HCT116 (cell line): ENCODE measurements around the gene HPGDS. TPM values are rescaled to one million over a fixed set of nuclear protein-coding genes. Genes with fewer than 3 reads are reported as not detected.

Source experiments
- ATAC-seq: fragments of 200-7000 bp; cut with Tn5 transposase; 2 replicates; pipeline ENCODE4 v1.9.1; 2020; ENCODE audit warnings: mild to moderate bottlenecking, moderate library complexity
- BruUV-seq: library from RNA; stranded (reverse); fragments of 400-500 nt; replicated peaks from 2 replicates; lab custom pipeline; 2021; lab: Mats Ljungman, UMichigan
- CTCF ChIA-PET: fragments of 300-600 bp; sonication (Branson Sonifier 250); formaldehyde crosslinking; loops from one replicate; lab custom pipeline; 2021; ENCODE audit warnings: antibody characterized with exemption; lab: Charles Lee
- POLR2A ChIA-PET: fragments of 300-600, 350-600 bp; sonication (Branson Sonifier 250); formaldehyde crosslinking; loops from one replicate; lab custom pipeline; 2021; ENCODE audit warnings: antibody characterized with exemption; lab: Charles Lee
- RAD21 ChIA-PET, 2 experiments: fragments of 300-600 bp; sonication (Branson Sonifier 250); formaldehyde crosslinking; loops; one replicate each; lab custom pipeline; 2023; ENCODE audit warnings: low total read pairs in 2 of 2; ENCODE audit not compliant: uncharacterized antibody in 2 of 2, unreplicated experiment in 2 of 2, low non-redundant PET in 1 of 2; lab: Charles Lee
- DNase-seq: peaks from one replicate; pipeline ENCODE4 v3.0.0-alpha.2; 2010; ENCODE audit warnings: low read depth, low spot score
- H2AFZ ChIP-seq: fragments of 200-600 bp; shearing (Covaris generic), sonication (generic); 2 replicates; pipeline ENCODE4 v1.6.1; 2017; ENCODE audit warnings: low read depth, mixed run types, mixed read lengths, antibody characterized with exemption, low read length; ENCODE audit not compliant: poor library complexity, severe bottlenecking
- H3K27ac ChIP-seq: 2 replicates; pipeline ENCODE4 v1.5.1; 2012; ENCODE audit warnings: low read depth, low read length
- H3K27me3 ChIP-seq: fragments of 200-600 bp; sonication (generic); 2 replicates; pipeline ENCODE4 v1.6.1; 2016; ENCODE audit warnings: mixed run types, low read length, mixed read lengths; ENCODE audit not compliant: insufficient read depth
- H3K36me3 ChIP-seq, 2 experiments: fragments of 200-500 bp in 1 of 2; fragments of 200-600 bp in 1 of 2; sonication (Bioruptor generic) in 1 of 2; sonication (generic) in 1 of 2; 2 replicates each; pipeline versions ENCODE4 v1.5.1 to v1.6.1; 2014 to 2016; ENCODE audit warnings: low read length in 2 of 2, inconsistent platforms in 1 of 2, mixed read lengths in 1 of 2, mixed run types in 1 of 2; ENCODE audit not compliant: insufficient read depth in 2 of 2, control insufficient read depth in 1 of 2
- H3K4me1 ChIP-seq, 2 experiments: fragments of 200-600 bp in 1 of 2; sonication (generic) in 1 of 2; 2 replicates each; pipeline versions ENCODE4 v1.5.1 to v1.6.1; 2012 to 2017; ENCODE audit warnings: low read length in 2 of 2, inconsistent platforms in 1 of 2, mild to moderate bottlenecking in 1 of 2, mixed read lengths in 1 of 2, mixed run types in 1 of 2, moderate library complexity in 1 of 2; ENCODE audit not compliant: insufficient read depth in 2 of 2, control insufficient read depth in 1 of 2
- H3K4me2 ChIP-seq: fragments of 200-600 bp; sonication (generic); 2 replicates; pipeline ENCODE4 v1.6.1; 2017; ENCODE audit warnings: mixed run types, low read length, mixed read lengths
- H3K4me3 ChIP-seq, 2 experiments: fragments of 200-600 bp in 1 of 2; sonication (generic) in 1 of 2; replicated peaks in 1 of 2; 2 replicates each; pipeline ENCODE4 v1.5.1; 2011 to 2016; ENCODE audit warnings: low read length in 2 of 2, control low read depth in 1 of 2, low read depth in 1 of 2, mild to moderate bottlenecking in 1 of 2, mixed read lengths in 1 of 2, mixed run types in 1 of 2
- H3K79me2 ChIP-seq: fragments of 200-600 bp; sonication (generic); 2 replicates; pipeline ENCODE4 v1.6.1; 2017; ENCODE audit warnings: mild to moderate bottlenecking, mixed run types, low read length, moderate library complexity, mixed read lengths; ENCODE audit not compliant: insufficient read depth
- H3K9ac ChIP-seq: fragments of 200-600 bp; sonication (generic); 2 replicates; pipeline ENCODE4 v1.6.1; 2016; ENCODE audit warnings: low read length, mixed read lengths
- H3K9me2 ChIP-seq: fragments of 200-600 bp; sonication (generic), shearing (Covaris generic); 2 replicates; pipeline ENCODE4 v1.6.1; 2017; ENCODE audit warnings: mixed run types, mild to moderate bottlenecking, moderate library complexity; ENCODE audit not compliant: insufficient read depth
- H3K9me3 ChIP-seq, 2 experiments: fragments of 200-500 bp in 1 of 2; fragments of 200-600 bp in 1 of 2; sonication (Bioruptor generic) in 1 of 2; sonication (generic) in 1 of 2; 2 replicates each; pipeline ENCODE4 v1.6.1; 2014 to 2017; ENCODE audit warnings: low read length in 2 of 2, mixed read lengths in 2 of 2, inconsistent platforms in 1 of 2, low read depth in 1 of 2, mild to moderate bottlenecking in 1 of 2, mixed run types in 1 of 2, moderate library complexity in 1 of 2; ENCODE audit not compliant: control insufficient read depth in 1 of 2, insufficient read depth in 1 of 2
- H4K20me1 ChIP-seq: fragments of 200-600 bp; sonication (generic), shearing (Covaris generic); 2 replicates; pipeline ENCODE4 v1.6.1; 2017; ENCODE audit warnings: mixed run types, mild to moderate bottlenecking, moderate library complexity; ENCODE audit not compliant: insufficient read depth
- CBX3 ChIP-seq: IDR thresholded peaks from 2 replicates; pipeline ENCODE4 v1.6.1; 2012; ENCODE audit warnings: low read depth
- CEBPB ChIP-seq: IDR thresholded peaks from 2 replicates; pipeline ENCODE4 v1.6.1; 2012; ENCODE audit warnings: low read depth
- ELF1 ChIP-seq: IDR thresholded peaks from 2 replicates; pipeline ENCODE4 v1.6.1; 2012; ENCODE audit warnings: low read depth, borderline replicate concordance
- EZH2 ChIP-seq: fragments of 200-600 bp; sonication (generic); IDR thresholded peaks from 2 replicates; pipeline ENCODE4 v1.6.1; 2017; ENCODE audit warnings: antibody characterized with exemption, mixed run types
- JUND ChIP-seq: IDR thresholded peaks from 2 replicates; pipeline ENCODE4 v1.6.1; 2012
- POLR2AphosphoS5 ChIP-seq: IDR thresholded peaks from 2 replicates; pipeline ENCODE4 v1.6.1; 2011; ENCODE audit warnings: mild to moderate bottlenecking, low read depth, low read length, moderate library complexity
- RAD21 ChIP-seq: IDR thresholded peaks from 2 replicates; pipeline ENCODE4 v1.6.1; 2012; ENCODE audit warnings: low read depth, mild to moderate bottlenecking
- YY1 ChIP-seq: IDR thresholded peaks from 2 replicates; pipeline ENCODE4 v1.6.1; 2011; ENCODE audit warnings: low read length, low read depth, moderate library complexity, mild to moderate bottlenecking; ENCODE audit not compliant: insufficient replicate concordance; ENCODE audit errors: extremely low read depth
- ZFX ChIP-seq: fragments of 450-650 bp; IDR thresholded peaks from 2 replicates; pipeline ENCODE4 v1.6.1; 2017
- ZNF274 ChIP-seq: fragments of 200-500 bp; sonication (Bioruptor generic); IDR thresholded peaks from 2 replicates; pipeline ENCODE4 v1.6.1; 2014; ENCODE audit warnings: mild to moderate bottlenecking, low read depth, low read length, inconsistent platforms
- intact Hi-C: fragments of 100-400 bp; cut with micrococcal nuclease; formaldehyde crosslinking; loops from 2 replicates; pipeline ENCODE4 v1.10.0; 2022
- total RNA-seq: library from RNA; stranded (reverse); gene quantifications from one replicate; pipeline ENCODE4 v1.2.1, GENCODE V29; 2021; ENCODE audit not compliant: unreplicated experiment
- TF ChIP-seq, protein P1 (sequence below): IDR thresholded peaks from 2 replicates; pipeline ENCODE4 v1.6.1; 2012; ENCODE audit warnings: low read depth
- TF ChIP-seq, protein P2 (sequence below): IDR thresholded peaks from 2 replicates; pipeline ENCODE4 v1.6.1; 2012

HPGDS gene
- total RNA-seq, 1 experiment from 2014 or later: not detected

DNA sequence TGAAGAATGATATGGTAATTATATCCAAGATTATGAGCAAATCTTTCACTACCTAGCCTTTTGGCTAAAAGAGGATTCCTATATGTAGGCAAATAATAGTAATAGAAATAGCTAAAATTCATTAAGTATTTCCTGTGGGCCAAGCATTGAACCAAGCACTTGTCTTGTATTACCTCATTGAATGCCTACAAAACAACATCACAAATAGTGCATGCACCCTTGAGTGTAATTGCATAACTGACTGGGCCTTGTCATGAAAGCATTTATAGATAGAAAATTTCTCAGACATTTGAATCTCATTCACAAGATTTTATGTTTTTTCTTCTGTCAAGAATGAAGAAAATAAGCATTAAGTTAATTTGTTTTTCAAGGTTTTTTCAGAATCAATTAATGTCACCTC lies 3.9 kb upstream of the HPGDS start:
- ChIA-PET POLR2A (no interaction called here), CTCF (no interaction called here), RAD21 (no interaction called here)
- Histone ChIP-seq H3K4me2 (no peak overlapping the region), H3K4me3 (no peak overlapping the region), H3K9me3 (no peaks in the 10 kb centered on the region), H2AFZ (no peak overlapping the region), H4K20me1 (no peaks in the 10 kb centered on the region), H3K4me1 (0 out of 4 replicates have a peak, but pooled peaks cover 0 to 3% of the 10 kb centered on the region in 2 experiments), H3K27me3 (no peaks in the 10 kb centered on the region), H3K9ac (no peak overlapping the region), H3K79me2 (no peaks in the 10 kb centered on the region), H3K36me3 (no peaks in the 10 kb centered on the region), H3K9me2 (no peaks in the 10 kb centered on the region), H3K27ac (no peak overlapping the region)
- DNase-seq (no peak), ATAC-seq (no peak)
- BruUV-seq: no TSS peak
- TF ChIP-seq, protein P1, sequence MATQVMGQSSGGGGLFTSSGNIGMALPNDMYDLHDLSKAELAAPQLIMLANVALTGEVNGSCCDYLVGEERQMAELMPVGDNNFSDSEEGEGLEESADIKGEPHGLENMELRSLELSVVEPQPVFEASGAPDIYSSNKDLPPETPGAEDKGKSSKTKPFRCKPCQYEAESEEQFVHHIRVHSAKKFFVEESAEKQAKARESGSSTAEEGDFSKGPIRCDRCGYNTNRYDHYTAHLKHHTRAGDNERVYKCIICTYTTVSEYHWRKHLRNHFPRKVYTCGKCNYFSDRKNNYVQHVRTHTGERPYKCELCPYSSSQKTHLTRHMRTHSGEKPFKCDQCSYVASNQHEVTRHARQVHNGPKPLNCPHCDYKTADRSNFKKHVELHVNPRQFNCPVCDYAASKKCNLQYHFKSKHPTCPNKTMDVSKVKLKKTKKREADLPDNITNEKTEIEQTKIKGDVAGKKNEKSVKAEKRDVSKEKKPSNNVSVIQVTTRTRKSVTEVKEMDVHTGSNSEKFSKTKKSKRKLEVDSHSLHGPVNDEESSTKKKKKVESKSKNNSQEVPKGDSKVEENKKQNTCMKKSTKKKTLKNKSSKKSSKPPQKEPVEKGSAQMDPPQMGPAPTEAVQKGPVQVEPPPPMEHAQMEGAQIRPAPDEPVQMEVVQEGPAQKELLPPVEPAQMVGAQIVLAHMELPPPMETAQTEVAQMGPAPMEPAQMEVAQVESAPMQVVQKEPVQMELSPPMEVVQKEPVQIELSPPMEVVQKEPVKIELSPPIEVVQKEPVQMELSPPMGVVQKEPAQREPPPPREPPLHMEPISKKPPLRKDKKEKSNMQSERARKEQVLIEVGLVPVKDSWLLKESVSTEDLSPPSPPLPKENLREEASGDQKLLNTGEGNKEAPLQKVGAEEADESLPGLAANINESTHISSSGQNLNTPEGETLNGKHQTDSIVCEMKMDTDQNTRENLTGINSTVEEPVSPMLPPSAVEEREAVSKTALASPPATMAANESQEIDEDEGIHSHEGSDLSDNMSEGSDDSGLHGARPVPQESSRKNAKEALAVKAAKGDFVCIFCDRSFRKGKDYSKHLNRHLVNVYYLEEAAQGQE: no peak
- intact Hi-C loops: no loop called here

DNA sequence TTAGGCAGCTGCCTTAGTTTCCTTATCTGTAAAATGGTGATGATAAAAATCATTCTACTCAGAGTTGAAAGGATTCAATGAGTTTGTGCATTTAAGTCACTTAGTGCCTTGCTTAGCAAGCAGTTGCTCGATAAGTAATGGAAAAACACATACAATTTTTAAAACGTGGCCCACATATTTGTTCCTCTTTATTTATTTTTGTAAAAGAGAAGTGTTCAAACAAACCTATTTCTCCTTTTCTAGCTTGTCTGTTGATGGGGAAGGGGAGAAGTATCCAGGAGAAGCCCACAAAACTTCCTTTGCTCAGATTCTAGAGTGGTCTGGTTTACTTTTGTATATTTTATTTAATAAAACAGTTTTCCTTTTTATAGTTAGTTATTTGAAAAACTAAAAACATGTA lies 3.3 kb upstream of the HPGDS start:
- no peak overlapping the region for H2AFZ ChIP-seq
- no peak overlapping the region for H3K9ac ChIP-seq
- H3K36me3 ChIP-seq: no peaks in the 10 kb centered on the region
- 0 out of 4 replicates have a peak, but pooled peaks cover 0 to 3% of the 10 kb centered on the region in 2 experiments for H3K4me1 ChIP-seq
- no peaks in the 10 kb centered on the region for H3K79me2 ChIP-seq
- CTCF ChIA-PET: no interaction called here
- ATAC-seq (no peak), DNase-seq (no peak)
- H4K20me1 ChIP-seq: no peaks in the 10 kb centered on the region
- POLR2A ChIA-PET: no interaction called here
- no peaks in the 10 kb centered on the region for H3K9me2 ChIP-seq
- H3K9me3 ChIP-seq: no peaks in the 10 kb centered on the region
- no peak overlapping the region for H3K4me2 ChIP-seq
- RAD21 ChIA-PET: no interaction called here
- H3K27ac ChIP-seq: no peak overlapping the region
- H3K27me3 ChIP-seq: no peaks in the 10 kb centered on the region
- no TSS peak for BruUV-seq
- intact Hi-C loops: no loop called here
- no peak for TF ChIP-seq RAD21
- TF ChIP-seq EZH2: no peak
- no peak for TF ChIP-seq JUND
- no peak for TF ChIP-seq CBX3
- no peak for TF ChIP-seq ZNF274
- no peak for TF ChIP-seq ZFX
- TF ChIP-seq POLR2AphosphoS5: no peak
- TF ChIP-seq ELF1: no peak
- TF ChIP-seq, protein P2, sequence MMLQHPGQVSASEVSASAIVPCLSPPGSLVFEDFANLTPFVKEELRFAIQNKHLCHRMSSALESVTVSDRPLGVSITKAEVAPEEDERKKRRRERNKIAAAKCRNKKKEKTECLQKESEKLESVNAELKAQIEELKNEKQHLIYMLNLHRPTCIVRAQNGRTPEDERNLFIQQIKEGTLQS: no peak
- no peak for TF ChIP-seq CEBPB
- no peak for TF ChIP-seq YY1
- no peak overlapping the region for H3K4me3 ChIP-seq
